PFSK-1 (cell line): ENCODE data around the gene OSGIN1.

Experiments
- FOXP2 ChIP-seq: optimal IDR thresholded peaks from 2 replicates; pipeline ENCODE3; 2011; ENCODE audit warnings: borderline replicate concordance, control low read depth, inconsistent platforms; ENCODE audit not compliant: insufficient read depth; ENCODE audit errors: extremely low read length, extremely low read depth
- POLR2AphosphoS5 ChIP-seq: IDR thresholded peaks from 2 replicates; pipeline ENCODE4 v1.6.1; 2012; ENCODE audit warnings: low read depth, mild to moderate bottlenecking, control low read depth, low read length, moderate library complexity
- SIN3A ChIP-seq: IDR thresholded peaks from 2 replicates; pipeline ENCODE4 v1.6.1; 2012; ENCODE audit warnings: mild to moderate bottlenecking, low read length, moderate library complexity, borderline replicate concordance; ENCODE audit not compliant: insufficient read depth
- TF ChIP-seq, protein P1 (sequence below), 2 experiments: IDR thresholded peaks; 2 replicates each; pipeline versions ENCODE4 v1.6.1 to v1.8.0; 2011 to 2012; ENCODE audit warnings: low read depth in 2 of 2, low read length in 2 of 2, control low read depth in 1 of 2, inconsistent platforms in 1 of 2, mild to moderate bottlenecking in 1 of 2, moderate library complexity in 1 of 2; ENCODE audit not compliant: insufficient read depth in 1 of 2

DNA sequence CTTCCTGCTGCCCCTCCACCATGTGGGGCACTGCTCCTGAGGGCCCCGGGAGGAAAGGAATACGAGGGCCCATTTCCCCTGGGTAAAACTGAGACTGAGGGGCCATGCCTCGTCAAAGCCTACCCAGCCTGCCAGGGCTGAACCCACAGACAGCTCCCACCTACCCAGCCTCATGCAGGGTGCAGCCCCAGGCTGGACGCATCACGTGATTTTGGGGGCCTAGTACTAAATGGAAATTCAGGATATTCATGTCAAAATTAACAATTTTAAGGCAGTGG, 3.4 kb upstream of the OSGIN1 start:
- TF ChIP-seq POLR2AphosphoS5 = no peak
- TF ChIP-seq FOXP2 = no peak
- TF ChIP-seq SIN3A = no peak
- TF ChIP-seq, protein P1, sequence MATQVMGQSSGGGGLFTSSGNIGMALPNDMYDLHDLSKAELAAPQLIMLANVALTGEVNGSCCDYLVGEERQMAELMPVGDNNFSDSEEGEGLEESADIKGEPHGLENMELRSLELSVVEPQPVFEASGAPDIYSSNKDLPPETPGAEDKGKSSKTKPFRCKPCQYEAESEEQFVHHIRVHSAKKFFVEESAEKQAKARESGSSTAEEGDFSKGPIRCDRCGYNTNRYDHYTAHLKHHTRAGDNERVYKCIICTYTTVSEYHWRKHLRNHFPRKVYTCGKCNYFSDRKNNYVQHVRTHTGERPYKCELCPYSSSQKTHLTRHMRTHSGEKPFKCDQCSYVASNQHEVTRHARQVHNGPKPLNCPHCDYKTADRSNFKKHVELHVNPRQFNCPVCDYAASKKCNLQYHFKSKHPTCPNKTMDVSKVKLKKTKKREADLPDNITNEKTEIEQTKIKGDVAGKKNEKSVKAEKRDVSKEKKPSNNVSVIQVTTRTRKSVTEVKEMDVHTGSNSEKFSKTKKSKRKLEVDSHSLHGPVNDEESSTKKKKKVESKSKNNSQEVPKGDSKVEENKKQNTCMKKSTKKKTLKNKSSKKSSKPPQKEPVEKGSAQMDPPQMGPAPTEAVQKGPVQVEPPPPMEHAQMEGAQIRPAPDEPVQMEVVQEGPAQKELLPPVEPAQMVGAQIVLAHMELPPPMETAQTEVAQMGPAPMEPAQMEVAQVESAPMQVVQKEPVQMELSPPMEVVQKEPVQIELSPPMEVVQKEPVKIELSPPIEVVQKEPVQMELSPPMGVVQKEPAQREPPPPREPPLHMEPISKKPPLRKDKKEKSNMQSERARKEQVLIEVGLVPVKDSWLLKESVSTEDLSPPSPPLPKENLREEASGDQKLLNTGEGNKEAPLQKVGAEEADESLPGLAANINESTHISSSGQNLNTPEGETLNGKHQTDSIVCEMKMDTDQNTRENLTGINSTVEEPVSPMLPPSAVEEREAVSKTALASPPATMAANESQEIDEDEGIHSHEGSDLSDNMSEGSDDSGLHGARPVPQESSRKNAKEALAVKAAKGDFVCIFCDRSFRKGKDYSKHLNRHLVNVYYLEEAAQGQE (IDR thresholded peaks at IDR 0.05; ENCODE audit: insufficient read depth in 1 of 2, low read depth in 2 of 2, low read length in 2 of 2) = no peak
